Endometrium (tissue), 2 donors: ENCODE results near the gene NME2.

Source experiments
- FAIRE-seq: peaks from 2 replicates; lab custom pipeline; 2012; peaks lifted over from hg19 to GRCh38; lab: Jason Lieb, UNC
- donor health status: control.
- donor health status: control.

NME2 gene

DNA sequence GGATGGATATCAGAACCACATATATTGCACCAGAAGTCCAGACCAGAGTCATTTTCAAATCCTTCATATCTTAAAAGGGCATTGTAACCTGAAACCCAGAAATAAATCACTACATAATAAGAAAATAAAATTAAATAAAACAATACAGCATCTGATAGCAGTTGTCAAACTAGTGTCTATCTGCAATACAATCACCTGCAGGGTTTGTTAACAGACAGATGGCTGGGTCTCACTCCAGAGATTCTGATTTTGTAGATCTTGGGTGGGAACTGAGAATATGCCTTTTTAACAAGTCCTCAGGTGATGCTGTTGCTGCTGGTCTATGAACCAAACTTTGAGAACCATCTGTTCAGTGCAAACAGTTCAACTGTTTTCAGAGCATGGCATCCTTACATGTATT lies 37.6 kb downstream of the NME2 start:
- no peak for FAIRE-seq

DNA sequence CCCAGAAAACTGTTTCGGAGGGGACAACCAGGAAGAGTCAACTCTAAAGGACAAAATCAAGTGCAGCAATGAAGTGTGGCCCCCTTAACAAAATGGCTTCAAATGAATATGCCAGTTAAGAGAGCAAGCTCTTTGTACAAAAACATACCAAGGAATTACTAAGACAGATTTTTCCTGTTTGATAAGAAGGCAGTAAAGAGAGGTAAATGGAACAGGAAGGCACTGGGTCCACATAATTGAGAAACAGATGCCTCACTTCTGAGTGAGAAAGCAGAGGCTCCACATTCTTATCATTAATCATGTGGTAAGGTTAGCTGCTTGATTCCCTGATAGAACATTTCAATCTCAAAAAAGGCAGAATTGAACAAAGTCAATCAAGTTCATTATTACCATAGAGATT lies 48.7 kb downstream of the NME2 start:
- no peak for FAIRE-seq

DNA sequence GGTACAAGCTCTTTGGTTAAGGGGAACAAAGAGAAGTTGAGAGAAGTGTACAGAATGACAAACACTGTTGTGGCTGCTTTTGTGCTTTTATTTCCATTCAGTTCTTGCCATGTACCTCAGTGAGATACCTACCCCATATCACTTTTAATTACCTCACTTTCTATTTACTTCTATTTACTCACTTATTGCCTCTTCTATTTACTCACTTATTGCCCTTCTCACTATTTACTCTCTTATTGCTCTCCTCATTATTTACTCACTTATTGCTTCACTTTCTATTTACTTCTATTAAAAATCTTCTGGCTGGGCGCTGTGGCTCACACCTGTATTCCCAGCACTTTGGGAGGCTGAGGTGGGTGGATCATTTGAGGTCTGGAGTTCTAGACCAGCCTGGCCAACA lies 51.7 kb downstream of the NME2 start:
- FAIRE-seq = no peak

DNA sequence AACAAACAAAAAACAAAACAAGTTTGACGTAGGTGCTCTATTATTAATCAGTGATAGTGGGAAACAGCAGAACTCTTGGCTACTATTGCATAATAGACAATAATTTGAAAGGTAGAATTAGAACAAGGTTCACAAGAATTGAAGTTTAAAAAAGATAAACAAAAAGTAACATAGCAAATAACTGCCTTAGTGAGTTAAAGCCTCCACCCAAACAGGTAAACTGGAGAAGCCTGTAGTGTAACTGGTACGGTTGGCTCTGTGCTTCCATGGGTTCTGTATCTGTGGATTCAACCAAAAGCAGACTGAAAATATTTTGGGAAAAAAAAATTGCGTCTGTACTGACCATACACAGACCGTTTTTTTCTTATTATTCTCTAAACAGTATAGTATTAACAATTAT lies 55.1 kb downstream of the NME2 start:
- FAIRE-seq = no peak
